ENCODE data around the gene SLC39A3. TPM values are rescaled to one million over a fixed set of nuclear protein-coding genes. Genes with fewer than 3 reads are reported as not detected.

SLC39A3 gene
- total RNA-seq, 1 donor from 2014 or later: 34.3 TPM

DNA sequence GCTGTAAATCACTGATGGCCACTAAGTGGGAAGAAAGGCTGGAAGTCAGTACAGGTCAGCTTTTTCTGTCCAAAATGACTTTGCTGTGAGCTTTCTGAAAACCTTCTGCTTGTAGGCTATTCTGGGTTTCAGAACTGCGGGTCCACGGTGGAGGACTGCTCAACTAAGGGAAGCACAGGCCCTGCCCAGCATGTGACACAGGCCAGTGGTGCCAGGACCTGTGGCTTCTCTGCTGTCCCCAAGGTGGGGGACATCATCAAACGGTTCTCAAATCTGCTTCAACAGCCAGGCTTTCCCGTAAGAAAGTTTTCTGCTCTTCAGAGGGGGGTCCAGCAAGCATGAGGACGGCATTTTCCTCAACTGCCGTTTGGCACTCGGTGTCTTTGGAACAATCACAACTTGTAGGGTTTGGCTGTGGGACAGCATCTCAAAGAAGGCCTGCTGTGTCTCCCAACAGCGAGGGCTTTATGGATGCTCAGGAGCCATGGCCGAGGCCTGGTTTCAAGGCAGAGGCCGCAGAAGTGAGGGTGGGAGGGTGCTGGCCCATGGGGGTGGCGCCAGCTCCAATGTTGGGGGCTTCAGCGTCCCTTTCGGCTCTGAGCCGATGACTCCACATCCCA lies 39.4 kb upstream of the SLC39A3 start:
- TF ChIP-seq, protein P1, sequence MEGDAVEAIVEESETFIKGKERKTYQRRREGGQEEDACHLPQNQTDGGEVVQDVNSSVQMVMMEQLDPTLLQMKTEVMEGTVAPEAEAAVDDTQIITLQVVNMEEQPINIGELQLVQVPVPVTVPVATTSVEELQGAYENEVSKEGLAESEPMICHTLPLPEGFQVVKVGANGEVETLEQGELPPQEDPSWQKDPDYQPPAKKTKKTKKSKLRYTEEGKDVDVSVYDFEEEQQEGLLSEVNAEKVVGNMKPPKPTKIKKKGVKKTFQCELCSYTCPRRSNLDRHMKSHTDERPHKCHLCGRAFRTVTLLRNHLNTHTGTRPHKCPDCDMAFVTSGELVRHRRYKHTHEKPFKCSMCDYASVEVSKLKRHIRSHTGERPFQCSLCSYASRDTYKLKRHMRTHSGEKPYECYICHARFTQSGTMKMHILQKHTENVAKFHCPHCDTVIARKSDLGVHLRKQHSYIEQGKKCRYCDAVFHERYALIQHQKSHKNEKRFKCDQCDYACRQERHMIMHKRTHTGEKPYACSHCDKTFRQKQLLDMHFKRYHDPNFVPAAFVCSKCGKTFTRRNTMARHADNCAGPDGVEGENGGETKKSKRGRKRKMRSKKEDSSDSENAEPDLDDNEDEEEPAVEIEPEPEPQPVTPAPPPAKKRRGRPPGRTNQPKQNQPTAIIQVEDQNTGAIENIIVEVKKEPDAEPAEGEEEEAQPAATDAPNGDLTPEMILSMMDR (IDR thresholded peaks at IDR 0.05): no peak
- CTCF ChIA-PET: interaction anchor here (1.2 kb wide), 1 partner anchor 131 kb away, joined by 3 read pairs; no protein-coding TSS in a partner anchor
- Mint-ChIP-seq H3K4me3 (no peak overlapping the region), H3K36me3 (ENCODE audit: low read depth) (peaks cover 20% of the 10 kb centered on the region), H3K9me3 (no peaks in the 10 kb centered on the region), H3K27me3 (no peaks in the 10 kb centered on the region), H3K27ac (no peak overlapping the region), H3K4me1 (peaks cover 67% of the 10 kb centered on the region)
- POLR2A ChIA-PET: interaction anchor here (0.6 kb wide), 1 partner anchor 41 kb away, joined by 11 read pairs; no protein-coding TSS in a partner anchor
- intact Hi-C loops (cut with micrococcal nuclease): no loop called here
- ATAC-seq (ENCODE audit: low read depth) (no peak), DNase-seq (no peak)

DNA sequence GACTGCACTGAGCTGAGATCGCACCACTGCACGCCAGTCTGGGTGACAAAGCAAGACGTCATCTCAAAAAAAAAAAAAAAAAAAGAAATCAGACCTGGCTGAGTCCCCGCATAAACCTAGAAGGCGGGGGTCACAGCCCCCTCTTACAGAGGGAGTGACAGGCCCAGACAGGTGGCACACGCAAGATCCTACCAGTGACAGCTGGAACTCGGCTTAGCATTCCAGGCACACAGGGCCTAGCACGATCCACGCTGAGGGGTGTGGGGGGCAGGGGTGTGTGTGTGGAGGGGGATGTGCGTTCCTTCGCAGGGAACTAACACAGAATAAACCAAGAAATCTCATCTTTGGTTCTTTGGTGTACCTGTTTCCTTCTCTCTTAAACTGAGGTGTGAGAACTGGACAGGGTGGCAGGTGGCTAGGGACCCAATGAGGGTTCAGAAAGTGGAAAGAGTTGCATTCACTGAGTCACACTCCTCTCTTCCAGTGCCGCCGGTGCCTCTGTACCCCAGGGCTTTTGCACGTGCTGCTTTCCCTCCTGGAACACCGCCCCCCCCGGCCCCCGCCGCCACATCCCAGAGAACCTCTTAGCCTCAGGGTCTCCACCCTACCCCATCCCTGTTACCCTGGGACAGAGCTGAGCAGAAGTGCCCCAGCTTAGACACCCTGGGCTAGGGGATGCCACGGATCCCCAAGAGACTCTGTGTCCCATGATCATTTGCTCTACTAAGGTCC lies 38.3 kb upstream of the SLC39A3 start:
- Mint-ChIP-seq H3K27ac (peak overlapping the region; percentile 31), H3K9me3 (no peaks in the 10 kb centered on the region), H3K27me3 (no peaks in the 10 kb centered on the region), H3K4me1 (peaks cover 62% of the 10 kb centered on the region), H3K4me3 (no peak overlapping the region), H3K36me3 (ENCODE audit: low read depth) (peaks cover 20% of the 10 kb centered on the region)
- intact Hi-C loops (cut with micrococcal nuclease): no loop called here
- ChIA-PET POLR2A (interaction anchor here (0.6 kb wide), 2 partner anchors 39 to 340 kb away, joined by 5 to 11 read pairs; no protein-coding TSS in a partner anchor), CTCF (no interaction called here)
- ATAC-seq (ENCODE audit: low read depth): no peak
- TF ChIP-seq, protein P1 (IDR thresholded peaks at IDR 0.05): no peak
- DNase-seq: no peak

DNA sequence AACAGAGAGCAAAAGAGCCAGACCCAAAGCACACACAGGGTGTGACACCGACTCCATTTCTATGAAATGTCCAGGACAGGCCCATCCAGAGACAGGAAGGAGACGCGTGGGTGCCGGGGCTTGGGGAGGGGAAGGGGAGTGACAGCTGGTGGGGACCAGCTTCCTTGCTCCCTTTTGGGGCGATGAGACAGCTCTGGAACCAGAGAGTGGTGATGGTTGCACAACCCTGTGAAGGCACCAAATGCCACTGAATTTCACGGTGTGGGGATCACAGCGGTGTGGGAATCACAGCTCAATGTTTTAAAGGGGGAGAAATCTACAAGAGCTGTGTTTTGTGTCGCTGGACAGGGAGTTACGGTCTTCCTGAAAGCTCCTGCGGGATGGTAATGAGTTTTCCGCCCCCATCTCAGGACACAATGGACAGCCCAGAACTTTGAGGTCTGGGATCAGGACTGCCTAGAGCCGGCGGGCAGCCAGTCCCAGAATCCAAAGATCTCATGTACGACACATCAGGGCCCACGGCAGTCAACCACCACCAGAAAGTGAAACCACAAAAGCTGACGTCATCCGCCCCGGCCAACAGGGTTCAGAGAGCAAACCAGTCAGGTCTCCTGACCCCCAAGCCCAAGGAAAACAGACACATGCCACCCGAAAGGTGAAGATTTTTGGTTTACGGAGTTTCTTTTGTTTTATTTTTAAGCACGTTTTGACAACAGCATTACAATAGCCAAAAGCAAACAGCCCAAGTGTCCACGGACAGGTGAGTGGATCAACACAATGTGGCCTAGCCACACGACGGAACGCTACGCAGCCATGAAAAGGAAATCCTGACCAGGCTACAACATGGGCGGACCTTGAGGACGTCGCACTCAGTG lies 36.0 kb upstream of the SLC39A3 start:
- Mint-ChIP-seq H3K27me3 (no peaks in the 10 kb centered on the region), H3K4me1 (peaks cover 47% of the 10 kb centered on the region), H3K36me3 (ENCODE audit: low read depth) (peaks cover 17% of the 10 kb centered on the region), H3K27ac (peak overlapping the region; percentile 88), H3K4me3 (peak overlapping the region; percentile 76), H3K9me3 (no peaks in the 10 kb centered on the region)
- TF ChIP-seq, protein P1 (IDR thresholded peaks at IDR 0.05): no peak
- ATAC-seq (ENCODE audit: low read depth) (peak; percentile 64), DNase-seq (peak; percentile 40)
- ChIA-PET CTCF (no interaction called here), POLR2A (no interaction called here)
- intact Hi-C loops (cut with micrococcal nuclease): no loop called here

DNA sequence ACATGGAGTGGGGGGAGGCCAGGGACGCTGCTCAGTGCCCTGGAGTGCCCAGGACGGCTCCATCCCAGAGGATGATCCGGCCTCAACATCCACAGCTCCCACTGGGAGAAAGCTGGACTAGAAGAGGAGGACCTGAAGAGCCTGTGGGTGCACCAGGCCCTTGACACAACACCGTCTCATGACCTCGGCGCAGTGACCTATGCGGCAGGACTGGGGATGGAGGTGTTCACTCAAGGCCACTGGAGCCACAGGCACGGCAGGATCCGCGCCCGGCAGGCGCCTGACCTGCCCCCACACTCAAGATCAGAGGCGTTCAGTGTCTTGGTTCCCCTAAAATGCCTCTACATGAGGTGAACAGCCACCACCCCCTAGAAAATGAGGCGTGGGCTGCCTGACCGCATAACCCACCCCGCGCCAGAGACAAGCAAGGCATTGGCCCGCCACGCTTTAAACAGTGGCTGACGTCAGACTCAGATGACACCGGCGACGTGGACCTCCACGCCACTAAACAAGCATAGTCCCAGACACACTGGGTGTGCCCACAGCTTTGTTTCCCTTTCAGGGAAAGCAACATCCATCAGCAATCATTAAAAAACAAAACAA lies 35.2 kb upstream of the SLC39A3 start:
- TF ChIP-seq, protein P1 (IDR thresholded peaks at IDR 0.05): no peak
- CTCF ChIA-PET: no interaction called here

More for the DNA sequence above, 35.2 kb upstream of the SLC39A3 start:
- DNase-seq: no peak
- Mint-ChIP-seq H3K9me3 (no peaks in the 10 kb centered on the region), H3K4me1 (peaks cover 42% of the 10 kb centered on the region), H3K36me3 (ENCODE audit: low read depth) (peaks cover 14% of the 10 kb centered on the region), H3K27me3 (no peaks in the 10 kb centered on the region), H3K27ac (peak overlapping the region; percentile 88), H3K4me3 (peak overlapping the region; percentile 76)
- POLR2A ChIA-PET: no interaction called here
- no peak for ATAC-seq (ENCODE audit: low read depth)
- intact Hi-C loops (cut with micrococcal nuclease): no loop called here

Data from activated B cell treated with CpG ODN at 0.5 μM for 24 hours (primary cell).